ENCODE measurements around the gene LSMEM2.

- TF ChIP-seq POLR2A (IDR thresholded peaks at IDR 0.05) (no peak), CTCF (IDR thresholded peaks at IDR 0.05) (no peak)
Measured at GRCh38 chr3:50302095-50303012, 23.5 kb downstream of the LSMEM2 start.
